HG03139 (cell line): Measurements from ENCODE around the gene APOBEC3C.
"Not testable (repeated sequence)": the region's sequence is repeated elsewhere in the genome, so short reads cannot be mapped to it uniquely, and the experiment has no call there.

ENCODE experiments used
- ATAC-seq: cut with Tn5 transposase; IDR thresholded peaks from one replicate; pipeline ENCODE4 v1.9.1; 2021; ENCODE audit not compliant: unreplicated experiment

APOBEC3C gene

DNA sequence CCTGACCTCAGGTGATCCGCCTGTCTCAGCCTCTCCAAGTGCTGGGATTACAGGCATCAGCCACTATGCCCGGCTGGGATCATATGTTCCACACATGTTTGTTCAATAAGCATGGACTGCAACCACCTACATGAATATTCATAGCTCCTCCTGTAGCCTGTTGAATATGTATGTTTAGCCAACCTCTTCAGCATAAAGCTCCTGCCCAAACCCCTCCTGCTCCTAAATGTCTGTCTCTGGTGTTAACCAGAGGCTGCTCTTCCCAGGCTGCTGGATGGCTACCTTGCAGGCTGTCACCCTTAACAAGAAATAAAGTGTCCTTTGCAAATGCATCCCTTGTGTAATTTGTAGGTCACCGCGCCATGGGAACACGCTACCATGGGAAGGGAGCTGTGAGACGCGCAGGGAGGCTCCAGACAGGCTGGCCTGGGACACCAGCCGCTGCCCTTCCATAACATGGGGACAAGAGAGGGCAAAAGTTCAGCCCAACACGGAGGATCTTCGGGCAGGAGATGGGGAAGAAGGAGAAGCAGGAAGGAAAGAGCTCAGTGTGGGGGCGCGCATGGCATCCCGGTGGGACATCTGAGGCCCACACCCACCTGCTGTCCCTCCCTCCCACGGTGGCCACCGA lies 6.1 kb downstream of the APOBEC3C start:
- ATAC-seq, result peak; percentile 4

- ATAC-seq, result no peak
Observed at GRCh38 chr22:39021552-39022250, 7.6 kb downstream of the APOBEC3C start.

GRCh38 chr22:39024519-39025308 lies 10.7 kb downstream of the APOBEC3C start:
- ATAC-seq, result no peak

GRCh38 chr22:39026509-39027150 lies 12.6 kb downstream of the APOBEC3C start:
- no peak for ATAC-seq

DNA sequence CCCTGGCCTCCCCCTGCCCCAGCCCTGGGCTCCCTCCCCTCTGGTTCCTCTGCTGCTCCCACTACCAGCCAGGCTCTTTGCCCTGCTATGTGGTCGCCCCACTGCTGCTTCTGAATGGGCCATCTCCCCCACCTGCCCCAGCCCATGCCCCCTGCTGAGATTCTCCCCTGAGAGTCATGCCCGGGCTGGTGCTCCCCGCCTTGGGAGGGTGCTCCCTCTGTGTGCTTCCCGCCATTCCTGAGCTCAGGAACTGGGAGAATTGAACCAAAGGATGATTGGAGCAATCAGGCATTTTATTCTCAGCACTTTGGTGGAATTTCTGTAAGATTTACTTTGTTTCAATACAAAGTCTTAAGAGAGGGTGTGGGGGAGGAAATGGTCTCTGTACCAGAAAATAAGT lies 13.7 kb downstream of the APOBEC3C start:
- ATAC-seq, result no peak

DNA sequence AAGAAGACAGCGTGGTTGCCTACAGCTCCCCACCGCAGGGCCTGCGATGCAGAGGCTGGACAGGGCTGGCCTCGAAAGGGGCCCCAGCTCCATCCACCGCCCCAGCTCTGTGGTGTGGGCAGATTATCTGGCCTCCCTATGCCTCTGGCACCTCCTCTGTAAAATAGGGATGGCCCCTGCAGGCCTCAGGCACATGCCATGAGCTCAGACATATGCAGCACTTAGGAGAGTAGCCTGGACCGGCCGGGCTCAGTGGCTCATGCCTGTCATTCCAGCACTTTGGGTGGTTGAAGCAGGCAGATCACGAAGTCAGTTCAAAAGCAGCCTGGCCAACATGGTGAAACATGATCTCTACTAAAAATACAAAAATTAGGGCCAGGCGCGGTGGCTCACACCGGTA lies 14.2 kb downstream of the APOBEC3C start:
- ATAC-seq, result no peak

DNA sequence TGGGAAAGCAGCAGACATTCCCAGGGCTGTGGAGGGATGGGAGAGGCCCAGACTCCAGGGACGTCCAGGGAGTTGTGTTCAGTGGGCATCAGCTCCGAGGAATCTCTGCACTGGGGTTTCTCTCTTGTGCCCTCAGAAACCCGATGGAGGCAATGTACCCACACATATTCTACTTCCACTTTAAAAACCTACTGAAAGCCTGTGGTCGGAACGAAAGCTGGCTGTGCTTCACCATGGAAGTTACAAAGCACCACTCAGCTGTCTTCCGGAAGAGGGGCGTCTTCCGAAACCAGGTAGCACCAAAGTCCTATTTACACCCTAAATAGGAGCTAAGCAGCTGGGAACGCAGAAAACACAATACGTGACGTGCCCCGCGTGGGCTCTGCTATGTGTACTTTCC lies 15.2 kb downstream of the APOBEC3C start:
- ATAC-seq, result no peak

- ATAC-seq, result no peak
Observed at GRCh38 chr22:39030705-39031104, 16.6 kb downstream of the APOBEC3C start.

DNA sequence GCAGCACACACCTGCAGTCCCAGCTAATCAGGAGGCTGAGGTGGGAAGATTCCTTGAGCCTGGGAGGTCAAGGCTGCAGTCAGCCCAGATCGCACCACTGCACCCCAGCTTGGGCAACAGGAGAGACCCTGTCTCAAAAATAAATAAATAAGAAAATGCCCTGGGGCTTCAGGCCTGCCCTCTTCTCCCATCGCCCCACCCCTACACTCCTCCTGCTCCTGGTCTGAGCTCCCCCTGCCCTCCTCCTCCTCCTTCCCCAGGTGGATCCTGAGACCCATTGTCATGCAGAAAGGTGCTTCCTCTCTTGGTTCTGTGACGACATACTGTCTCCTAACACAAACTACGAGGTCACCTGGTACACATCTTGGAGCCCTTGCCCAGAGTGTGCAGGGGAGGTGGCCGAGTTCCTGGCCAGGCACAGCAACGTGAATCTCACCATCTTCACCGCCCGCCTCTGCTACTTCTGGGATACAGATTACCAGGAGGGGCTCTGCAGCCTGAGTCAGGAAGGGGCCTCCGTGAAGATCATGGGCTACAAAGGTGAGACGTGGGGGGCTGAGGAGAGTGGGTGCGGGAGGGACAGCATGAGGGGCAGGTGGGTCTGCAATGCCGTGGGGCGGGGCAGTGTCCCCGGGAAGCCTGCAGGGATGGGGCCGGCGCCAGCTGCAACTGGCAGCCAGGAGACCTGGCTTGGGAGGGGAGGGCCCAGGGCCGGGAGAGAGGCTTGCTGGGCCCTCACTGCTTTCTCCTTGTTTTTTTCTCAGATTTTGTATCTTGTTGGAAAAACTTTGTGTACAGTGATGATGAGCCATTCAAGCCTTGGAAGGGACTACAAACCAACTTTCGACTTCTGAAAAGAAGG lies 17.6 kb downstream of the APOBEC3C start:
- not testable (repeated sequence) for ATAC-seq

DNA sequence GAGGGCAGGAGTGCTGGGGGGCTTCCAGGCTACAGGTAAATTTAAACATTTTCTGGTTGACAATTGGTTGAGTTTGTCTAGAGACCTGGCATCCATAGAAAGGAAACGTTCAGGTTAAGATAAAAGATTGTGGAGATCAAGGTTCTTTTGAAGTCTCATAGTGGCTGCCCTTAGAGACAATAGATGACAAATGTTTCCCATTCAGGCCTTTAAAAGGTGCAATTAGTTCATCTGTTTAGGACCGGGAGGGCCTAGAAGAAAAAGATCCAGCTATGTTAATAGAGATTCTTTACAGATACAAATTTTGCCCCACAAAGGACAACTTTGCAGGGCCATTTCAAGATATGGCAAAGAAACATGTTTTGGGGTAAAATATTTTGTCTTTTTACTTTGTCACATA lies 23.0 kb downstream of the APOBEC3C start:
- ATAC-seq, result not testable (repeated sequence)

GRCh38 chr22:39039306-39040126 lies 25.5 kb downstream of the APOBEC3C start:
- no peak for ATAC-seq

DNA sequence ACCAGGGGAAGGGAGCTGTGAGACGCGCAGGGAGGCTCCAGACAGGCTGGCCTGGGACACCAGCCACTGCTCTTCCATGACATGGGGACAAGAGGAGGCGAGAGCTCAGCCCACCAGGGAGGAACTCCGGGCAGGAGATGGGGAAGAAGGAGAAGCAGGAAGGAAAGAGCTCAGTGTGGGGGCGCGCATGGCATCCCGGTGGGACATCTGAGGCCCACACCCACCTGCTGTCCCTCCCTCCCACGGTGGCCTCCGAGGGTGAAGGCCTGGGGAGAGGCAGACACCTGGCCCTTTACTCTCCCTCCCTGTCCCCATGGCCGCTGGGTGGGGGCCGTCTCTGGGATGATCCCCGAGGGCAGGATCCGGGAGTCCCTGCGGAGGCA lies 26.1 kb downstream of the APOBEC3C start:
- ATAC-seq, result not testable (repeated sequence)

DNA sequence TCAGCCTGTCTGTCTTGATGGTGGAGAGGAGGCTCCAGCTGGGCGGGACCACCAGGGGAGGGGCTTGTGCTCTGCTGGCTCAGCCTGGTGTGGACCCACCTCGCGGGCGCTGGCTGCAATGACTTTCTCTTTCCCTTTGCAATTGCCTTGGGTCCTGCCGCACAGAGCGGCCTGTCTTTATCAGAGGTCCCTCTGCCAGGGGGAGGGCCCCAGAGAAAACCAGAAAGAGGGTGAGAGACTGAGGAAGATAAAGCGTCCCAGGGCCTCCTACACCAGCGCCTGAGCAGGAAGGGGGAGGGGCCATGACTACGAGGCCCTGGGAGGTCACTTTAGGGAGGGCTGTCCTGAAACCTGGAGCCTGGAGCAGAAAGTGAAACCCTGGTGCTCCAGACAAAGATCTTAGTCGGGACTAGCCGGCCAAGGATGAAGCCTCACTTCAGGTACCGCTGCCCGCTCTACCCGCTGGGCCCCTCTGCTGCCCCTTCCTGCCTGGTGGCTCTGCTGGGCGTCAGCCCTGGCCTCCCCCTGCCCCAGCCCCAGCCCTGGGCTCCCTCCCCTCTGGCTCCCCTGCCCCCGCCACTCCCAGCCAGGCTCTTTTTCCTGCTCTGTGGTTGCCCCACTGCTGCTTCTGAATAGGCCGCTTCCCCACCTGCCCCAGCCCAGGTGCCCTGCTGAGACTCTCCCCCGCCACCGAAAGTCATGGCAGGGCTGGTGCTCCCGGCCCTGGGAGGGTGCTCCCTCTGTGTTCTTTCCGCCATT lies 26.7 kb downstream of the APOBEC3C start, which contains the start of gene APOBEC3F:
TSS of gene APOBEC3F (plus strand) at position 327 of the 759 bp plus-strand sequence. CDS start at position 424, 97 bp downstream.
- peak; percentile 75 for ATAC-seq

GRCh38 chr22:39041908-39042307 lies 27.9 kb downstream of the APOBEC3C start:
- ATAC-seq, result no peak

DNA sequence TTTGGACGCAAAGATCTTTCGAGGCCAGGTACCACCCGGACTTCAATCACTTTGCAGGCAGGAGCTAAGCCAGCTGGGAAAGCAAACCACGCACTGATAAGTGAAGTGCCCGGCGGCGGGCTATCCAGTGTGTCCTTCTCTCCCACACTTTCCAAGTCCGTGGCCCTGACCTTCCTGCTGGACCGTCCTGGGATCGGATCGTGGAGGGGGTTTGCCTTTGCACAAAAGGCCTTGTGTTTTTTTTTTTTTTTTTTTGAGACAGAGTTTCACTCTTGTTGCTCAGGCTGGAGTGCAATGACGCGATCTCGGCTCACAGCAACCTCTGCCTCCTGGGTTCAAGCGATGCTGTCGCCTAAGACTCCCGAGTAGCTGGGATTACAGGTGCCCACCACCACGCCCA lies 29.0 kb downstream of the APOBEC3C start:
- ATAC-seq, result not testable (repeated sequence)

GRCh38 chr22:39045136-39045535 lies 31.1 kb downstream of the APOBEC3C start:
- ATAC-seq, result not testable (repeated sequence)

DNA sequence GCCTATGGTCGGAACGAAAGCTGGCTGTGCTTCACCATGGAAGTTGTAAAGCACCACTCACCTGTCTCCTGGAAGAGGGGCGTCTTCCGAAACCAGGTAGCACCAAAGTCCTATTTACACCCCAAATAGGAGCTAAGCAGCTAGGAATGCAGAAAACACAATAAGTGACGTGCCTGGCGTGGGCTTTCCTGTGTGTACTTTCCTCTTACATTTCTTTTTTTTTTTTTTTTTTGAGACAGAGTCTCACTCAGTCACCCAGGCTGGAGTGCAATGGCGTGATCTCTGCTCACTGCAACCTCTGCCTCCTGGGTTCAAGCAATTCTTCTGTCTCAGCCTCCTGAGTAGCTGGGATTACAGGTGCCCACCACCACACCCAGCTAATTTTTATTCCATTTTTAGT lies 35.4 kb downstream of the APOBEC3C start:
- ATAC-seq, result not testable (repeated sequence)

DNA sequence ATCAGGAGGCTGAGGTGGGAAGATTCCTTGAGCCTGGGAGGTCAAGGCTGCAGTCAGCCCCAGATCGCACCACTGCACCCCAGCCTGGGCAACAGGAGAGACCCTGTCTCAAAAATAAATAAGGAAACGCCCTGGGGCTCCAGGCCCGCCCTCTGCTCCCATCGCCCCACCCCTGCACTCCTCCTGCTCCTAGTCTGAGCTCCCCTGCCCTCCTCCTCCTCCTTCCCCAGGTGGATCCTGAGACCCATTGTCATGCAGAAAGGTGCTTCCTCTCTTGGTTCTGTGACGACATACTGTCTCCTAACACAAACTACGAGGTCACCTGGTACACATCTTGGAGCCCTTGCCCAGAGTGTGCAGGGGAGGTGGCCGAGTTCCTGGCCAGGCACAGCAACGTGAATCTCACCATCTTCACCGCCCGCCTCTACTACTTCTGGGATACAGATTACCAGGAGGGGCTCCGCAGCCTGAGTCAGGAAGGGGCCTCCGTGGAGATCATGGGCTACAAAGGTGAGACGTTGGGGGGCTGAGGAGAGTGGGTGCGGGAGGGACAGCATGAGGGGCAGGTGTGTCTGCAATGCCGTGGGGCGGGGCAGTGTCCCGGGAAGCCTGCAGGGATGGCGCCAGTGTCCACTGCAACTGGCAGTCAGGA lies 37.9 kb downstream of the APOBEC3C start:
- not testable (repeated sequence) for ATAC-seq
